Stimulated activated CD4-positive, alpha-beta T cell treated with anti-CD3 and anti-CD28 coated beads, Interleukin-12 subunit alpha, Interleukin-12 subunit beta, amount 100 ng/mL, for 4 hours (primary cell): ENCODE results near the gene ZNF714.
"Not testable (repeated sequence)": the region's sequence is repeated elsewhere in the genome, so short reads cannot be mapped to it uniquely, and the experiment has no call there.

Experiments used
- DNase-seq: peaks from one replicate; pipeline ENCODE4 v3.0.0-alpha.2; 2020

ZNF714 gene

GRCh38 chr19:21133633-21134032 lies 51.6 kb downstream of the ZNF714 start:
- no peak for DNase-seq

DNA sequence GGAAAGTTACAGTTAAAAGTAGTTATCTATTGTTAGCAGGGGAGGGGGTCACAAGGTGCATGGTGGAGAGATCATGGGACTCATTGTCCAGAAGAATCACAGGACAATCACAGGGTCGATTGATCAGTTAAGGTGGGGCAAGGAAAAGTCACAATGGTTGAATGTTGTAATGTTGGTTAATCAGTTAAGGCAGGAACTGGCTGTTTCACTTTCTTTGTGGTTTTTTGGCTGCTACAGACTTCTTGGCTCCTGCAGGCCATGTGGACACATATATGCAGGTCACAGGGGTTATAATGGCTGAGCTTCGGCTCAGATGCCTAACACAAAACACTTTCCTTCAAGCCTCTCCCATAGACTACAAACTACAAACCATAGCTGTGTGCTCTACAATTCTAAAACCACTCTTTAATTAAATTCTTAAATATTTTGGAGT lies 52.9 kb downstream of the ZNF714 start:
- DNase-seq, result no peak

- no peak for DNase-seq
Observed at GRCh38 chr19:21135433-21135832, 53.4 kb downstream of the ZNF714 start.

DNA sequence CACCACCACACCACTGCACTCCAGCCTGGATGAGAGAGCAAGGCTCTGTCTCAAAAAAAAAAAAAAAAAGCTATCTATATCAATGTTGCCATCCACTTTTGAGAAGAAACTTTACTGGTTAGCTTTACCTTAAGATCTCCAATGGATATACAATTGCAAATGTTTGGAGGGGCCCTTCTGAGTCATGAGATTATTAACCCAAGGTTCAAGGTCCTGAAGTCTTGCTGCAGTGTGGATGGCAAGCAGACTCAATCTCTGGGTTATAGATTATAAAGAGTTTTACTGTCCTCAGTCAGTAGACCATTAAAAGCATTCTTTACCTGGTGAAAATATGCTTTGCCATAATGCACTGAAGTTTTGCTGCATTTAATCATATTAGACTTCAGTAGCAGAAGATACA lies 56.1 kb downstream of the ZNF714 start:
- DNase-seq, result no peak

GRCh38 chr19:21141006-21141405 lies 59.0 kb downstream of the ZNF714 start:
- DNase-seq, result not testable (repeated sequence)

- DNase-seq, result peak; percentile 77
Observed at GRCh38 chr19:21141787-21142464, 59.9 kb downstream of the ZNF714 start, which contains the start of gene ZNF431. ZNF431 (plus strand) TSS chr19:21142040; CDS start chr19:21142184, 144 bp downstream.

DNA sequence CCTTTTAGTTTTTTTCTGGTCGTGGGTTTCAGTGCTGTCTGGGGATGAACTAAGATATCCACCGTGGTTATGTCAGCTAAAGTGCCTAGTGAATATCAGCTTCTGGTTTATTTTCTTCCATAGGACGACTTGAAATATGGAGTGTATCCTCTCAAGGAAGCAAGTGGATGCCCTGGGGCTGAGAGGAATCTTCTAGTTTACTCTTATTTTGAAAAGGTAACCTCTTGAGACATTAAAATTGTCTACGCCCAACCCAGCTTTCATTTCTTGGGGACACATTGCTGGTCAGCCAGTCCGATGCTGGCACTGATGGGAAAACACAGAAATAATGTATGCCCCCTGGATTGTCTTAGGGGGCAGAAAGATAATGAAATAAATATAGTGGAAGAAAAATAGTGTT lies 61.4 kb downstream of the ZNF714 start:
- no peak for DNase-seq

DNA sequence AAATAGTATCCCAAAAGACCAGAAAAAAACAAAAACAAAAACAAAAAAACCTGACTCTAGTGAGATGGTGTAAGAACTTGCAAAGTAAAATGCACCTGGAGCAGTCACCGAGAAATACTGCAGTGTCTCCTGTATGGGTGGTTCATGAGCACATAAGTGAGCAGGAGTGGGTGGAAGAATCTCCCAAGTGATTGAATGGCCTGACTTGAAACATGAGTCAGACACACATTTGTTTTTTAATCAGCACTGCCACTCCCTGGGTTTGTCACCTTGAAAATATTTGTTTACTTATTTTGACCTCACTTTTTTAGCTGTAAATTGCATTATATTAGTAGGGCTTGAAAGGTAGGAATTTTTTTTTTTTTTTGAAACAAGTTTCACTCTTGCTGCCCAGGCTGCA lies 61.9 kb downstream of the ZNF714 start:
- DNase-seq, result no peak

GRCh38 chr19:21147540-21147939 lies 65.5 kb downstream of the ZNF714 start:
- no peak for DNase-seq

DNA sequence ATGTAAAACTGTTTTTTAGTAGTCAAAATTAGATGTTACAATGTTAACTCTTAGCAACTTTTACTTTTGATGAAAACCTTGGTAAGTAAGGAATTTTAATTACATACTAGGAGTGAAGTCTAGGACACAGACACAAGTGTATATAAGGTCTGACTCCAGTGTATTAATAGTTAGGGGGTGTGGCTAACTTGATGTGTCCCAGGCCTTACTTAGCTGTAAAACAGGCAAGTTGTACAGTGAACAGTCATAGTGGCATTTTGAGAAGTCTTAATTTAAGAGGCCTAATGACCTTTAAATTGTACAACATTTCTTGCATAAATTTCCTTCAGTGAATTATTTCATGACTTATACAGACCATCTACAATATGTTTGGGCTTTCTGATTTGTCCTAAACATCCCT lies 66.7 kb downstream of the ZNF714 start:
- DNase-seq, result no peak

DNA sequence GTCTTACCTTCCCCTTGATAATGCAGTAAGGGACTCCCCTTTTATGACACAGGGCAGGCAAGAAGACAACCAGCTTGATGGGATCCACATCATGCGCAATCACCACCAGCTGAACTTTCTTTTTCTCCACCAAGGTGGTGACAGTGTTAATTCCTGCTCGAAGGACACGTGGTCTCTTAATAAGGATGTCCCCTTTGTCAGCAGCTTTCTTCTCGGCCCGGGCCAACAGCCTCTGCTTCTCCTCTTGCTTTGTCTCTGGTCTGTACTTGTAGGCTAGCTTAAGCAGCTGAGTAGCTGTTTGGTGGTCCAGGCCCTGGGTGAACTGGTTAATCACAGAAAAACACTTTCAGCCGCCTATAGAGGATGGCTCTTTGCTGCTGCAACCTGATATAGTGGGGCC lies 67.9 kb downstream of the ZNF714 start:
- no peak for DNase-seq

DNA sequence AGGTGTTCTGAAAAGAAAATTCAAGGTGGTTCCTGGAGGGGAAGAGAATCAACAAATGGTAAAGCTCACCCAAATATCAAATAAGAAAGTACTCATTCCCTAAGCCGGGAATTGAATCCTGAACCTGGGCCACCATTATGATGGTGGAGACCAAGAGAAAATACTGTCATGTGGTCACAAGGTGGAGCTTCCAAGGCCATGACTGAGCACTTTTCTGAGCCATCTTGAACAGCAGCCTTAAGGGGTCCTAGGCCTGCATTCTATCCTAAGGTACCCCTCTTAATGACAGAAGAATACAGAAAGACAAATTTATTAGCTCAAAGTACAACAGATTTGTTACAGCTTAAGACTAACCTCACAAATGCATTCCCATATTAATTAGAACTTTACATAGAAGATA lies 69.5 kb downstream of the ZNF714 start:
- DNase-seq, result no peak

DNA sequence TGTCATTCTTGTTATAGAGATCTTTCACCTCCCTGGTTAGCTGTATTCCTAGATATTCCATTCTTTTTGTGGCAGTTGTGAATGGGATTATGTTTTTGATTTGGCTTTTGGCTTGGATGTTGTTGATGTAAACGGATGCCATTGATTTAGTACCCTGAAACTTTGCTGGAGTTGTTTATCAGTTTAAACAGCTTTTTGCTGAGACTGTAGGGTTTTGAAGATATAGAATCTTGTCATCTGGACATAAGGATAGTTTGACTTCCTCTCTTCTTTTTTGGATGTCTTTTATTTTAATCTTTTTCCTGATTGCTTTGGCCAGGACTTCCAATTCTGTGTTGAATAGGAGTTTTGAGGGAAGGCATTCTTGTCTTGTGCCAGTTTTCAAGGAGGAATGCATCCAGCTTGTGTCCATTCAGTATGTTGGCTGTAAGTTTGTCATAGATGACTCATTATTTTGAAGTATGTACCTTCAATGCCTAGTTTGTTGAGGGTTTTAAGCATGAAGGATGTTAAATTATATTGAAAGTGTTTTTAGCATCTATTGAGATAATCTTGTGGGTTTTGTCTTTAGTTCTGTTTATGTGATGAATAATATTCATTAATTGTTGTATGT lies 76.6 kb downstream of the ZNF714 start:
- no peak for DNase-seq

DNA sequence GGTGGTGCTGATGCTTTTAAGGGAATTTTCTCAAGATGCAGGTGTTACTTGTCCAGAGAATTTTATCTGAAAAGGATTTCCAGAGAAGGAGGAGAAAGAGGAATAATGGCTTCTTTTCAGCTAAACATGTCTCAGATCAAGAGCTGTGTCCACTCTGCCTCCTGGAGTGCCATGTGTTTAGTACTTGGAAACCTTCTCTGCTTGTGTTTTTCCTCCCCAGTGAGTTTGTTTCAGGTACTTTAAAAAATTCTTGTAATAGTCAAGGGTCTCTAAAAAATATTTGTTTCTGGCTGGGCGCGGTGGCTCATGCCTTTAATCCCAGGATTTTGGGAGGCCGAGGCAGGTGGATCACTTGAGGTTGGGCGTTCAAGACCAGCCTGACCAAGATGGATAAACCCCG lies 82.5 kb downstream of the ZNF714 start:
- no peak for DNase-seq

GRCh38 chr19:21166436-21166835 lies 84.4 kb downstream of the ZNF714 start:
- no peak for DNase-seq
